ENCODE results near the gene TMEM212.
"Not testable (repeated sequence)": the region's sequence is repeated elsewhere in the genome, so short reads cannot be mapped to it uniquely, and the experiment has no call there.

Gene TMEM212

DNA sequence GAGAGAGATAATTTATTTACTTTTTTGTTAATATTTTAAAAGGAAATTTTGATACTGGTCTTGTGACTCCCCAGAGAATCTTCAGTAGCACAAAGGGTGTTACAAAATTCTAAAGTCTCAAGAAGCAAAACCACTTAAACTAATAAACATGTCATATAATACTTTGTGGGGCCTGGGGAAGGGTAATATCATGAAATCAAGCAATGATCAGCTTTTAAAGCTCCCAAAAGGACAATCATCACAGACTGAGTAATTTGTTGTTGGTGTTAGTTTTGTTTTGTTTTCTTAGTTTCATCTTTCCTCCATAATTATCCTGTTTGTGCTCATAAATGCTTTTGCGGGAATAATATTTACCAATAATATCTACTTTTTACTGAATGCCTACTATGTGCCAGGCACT, 55.0 kb downstream of the TMEM212 start:
- no peak for ATAC-seq (ENCODE audit: low read depth)
- no peaks in the 10 kb centered on the region for H3K36me3 ChIP-seq (ENCODE audit: low read depth)

DNA sequence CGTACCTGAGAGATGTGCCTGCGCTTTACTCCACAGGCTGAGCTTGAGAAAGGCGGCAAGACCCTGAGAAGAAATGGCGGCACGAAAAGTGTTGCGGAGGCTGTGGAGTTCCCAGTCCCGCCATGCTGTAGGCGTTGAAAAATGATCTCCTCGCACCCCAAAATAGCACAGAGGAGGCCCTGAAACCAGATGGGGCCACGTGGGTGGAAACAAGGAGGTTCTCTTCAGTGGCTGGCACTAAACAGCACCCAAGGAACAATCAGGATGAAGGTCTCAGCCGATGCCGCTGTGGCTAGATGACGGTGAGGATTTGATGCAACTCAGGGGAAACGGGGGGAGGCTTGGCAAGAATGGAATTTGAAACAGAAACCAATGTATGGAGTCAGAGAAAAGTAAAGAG, 57.3 kb downstream of the TMEM212 start:
- no peaks in the 10 kb centered on the region for H3K36me3 ChIP-seq (ENCODE audit: low read depth)
- H3K27ac ChIP-seq (ENCODE audit: poor library complexity, severe bottlenecking) = no peak overlapping the region
- no peak overlapping the region for H3K4me3 ChIP-seq (ENCODE audit: severe bottlenecking)
- H3K4me1 ChIP-seq (ENCODE audit: insufficient read depth, poor library complexity, severe bottlenecking) = no peaks in the 10 kb centered on the region
- TF ChIP-seq, protein P1, sequence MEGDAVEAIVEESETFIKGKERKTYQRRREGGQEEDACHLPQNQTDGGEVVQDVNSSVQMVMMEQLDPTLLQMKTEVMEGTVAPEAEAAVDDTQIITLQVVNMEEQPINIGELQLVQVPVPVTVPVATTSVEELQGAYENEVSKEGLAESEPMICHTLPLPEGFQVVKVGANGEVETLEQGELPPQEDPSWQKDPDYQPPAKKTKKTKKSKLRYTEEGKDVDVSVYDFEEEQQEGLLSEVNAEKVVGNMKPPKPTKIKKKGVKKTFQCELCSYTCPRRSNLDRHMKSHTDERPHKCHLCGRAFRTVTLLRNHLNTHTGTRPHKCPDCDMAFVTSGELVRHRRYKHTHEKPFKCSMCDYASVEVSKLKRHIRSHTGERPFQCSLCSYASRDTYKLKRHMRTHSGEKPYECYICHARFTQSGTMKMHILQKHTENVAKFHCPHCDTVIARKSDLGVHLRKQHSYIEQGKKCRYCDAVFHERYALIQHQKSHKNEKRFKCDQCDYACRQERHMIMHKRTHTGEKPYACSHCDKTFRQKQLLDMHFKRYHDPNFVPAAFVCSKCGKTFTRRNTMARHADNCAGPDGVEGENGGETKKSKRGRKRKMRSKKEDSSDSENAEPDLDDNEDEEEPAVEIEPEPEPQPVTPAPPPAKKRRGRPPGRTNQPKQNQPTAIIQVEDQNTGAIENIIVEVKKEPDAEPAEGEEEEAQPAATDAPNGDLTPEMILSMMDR (IDR thresholded peaks at IDR 0.05; ENCODE audit: poor library complexity, severe bottlenecking) = no peak
- no peak for DNase-seq (ENCODE audit: low spot score)
- ATAC-seq (ENCODE audit: low read depth) = no peak
- H3K27me3 ChIP-seq (ENCODE audit: insufficient read depth, poor library complexity, severe bottlenecking) = no peaks in the 10 kb centered on the region
- no peaks in the 10 kb centered on the region for H3K9me3 ChIP-seq (ENCODE audit: severe bottlenecking)

More for the DNA sequence above, 55.0 kb downstream of the TMEM212 start:
- Histone ChIP-seq H3K4me1 (ENCODE audit: insufficient read depth, poor library complexity, severe bottlenecking) (no peaks in the 10 kb centered on the region), H3K27me3 (ENCODE audit: insufficient read depth, poor library complexity, severe bottlenecking) (no peaks in the 10 kb centered on the region), H3K4me3 (ENCODE audit: severe bottlenecking) (no peak overlapping the region), H3K27ac (ENCODE audit: poor library complexity, severe bottlenecking) (no peak overlapping the region), H3K9me3 (ENCODE audit: severe bottlenecking) (no peaks in the 10 kb centered on the region)
- TF ChIP-seq, protein P1 (IDR thresholded peaks at IDR 0.05; ENCODE audit: poor library complexity, severe bottlenecking) = no peak
- no peak for DNase-seq (ENCODE audit: low spot score)

DNA sequence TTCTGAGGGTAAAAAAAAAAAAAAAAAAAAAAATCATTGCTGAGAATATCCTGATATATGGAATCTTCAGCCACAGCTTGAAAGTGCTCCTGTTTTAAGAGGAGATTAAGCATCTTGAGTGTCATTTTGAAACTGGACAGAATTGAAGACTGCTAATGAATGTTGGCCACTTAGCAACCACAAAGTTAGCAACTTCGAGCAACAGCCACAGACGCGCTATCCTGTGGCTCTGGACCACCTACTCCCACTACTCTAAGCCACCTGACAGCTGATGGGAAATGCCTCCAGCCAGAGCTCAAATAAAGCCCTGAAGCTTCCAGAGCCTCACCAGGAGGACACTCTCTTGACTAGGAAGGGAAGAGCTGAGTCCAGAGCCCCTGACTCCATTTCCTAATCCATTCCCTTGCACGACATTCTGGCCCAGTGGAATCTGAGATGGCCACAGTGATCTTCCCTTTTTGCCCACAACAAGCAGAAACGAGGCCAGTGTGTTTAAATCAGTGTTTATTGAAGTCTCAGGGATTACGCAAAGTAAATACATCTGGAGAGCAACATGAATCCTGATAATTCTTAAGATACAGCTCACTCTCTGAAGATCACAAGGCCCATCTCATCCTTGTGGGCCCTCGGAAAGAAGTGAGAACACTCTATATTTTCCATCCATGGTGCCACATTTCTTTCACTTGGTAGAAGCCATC, 58.6 kb downstream of the TMEM212 start:
- no peaks in the 10 kb centered on the region for H3K36me3 ChIP-seq (ENCODE audit: low read depth)
- no peaks in the 10 kb centered on the region for H3K4me1 ChIP-seq (ENCODE audit: insufficient read depth, poor library complexity, severe bottlenecking)
- H3K27me3 ChIP-seq (ENCODE audit: insufficient read depth, poor library complexity, severe bottlenecking) = no peaks in the 10 kb centered on the region
- H3K4me3 ChIP-seq (ENCODE audit: severe bottlenecking) = no peak overlapping the region
- peak; percentile 33; the same call in 1 of the 3 replicates for ATAC-seq (ENCODE audit: low read depth)
- H3K27ac ChIP-seq (ENCODE audit: poor library complexity, severe bottlenecking) = no peak overlapping the region
- TF ChIP-seq, protein P1 (IDR thresholded peaks at IDR 0.05; ENCODE audit: poor library complexity, severe bottlenecking) = no peak
- no peak for DNase-seq (ENCODE audit: low spot score)
- no peaks in the 10 kb centered on the region for H3K9me3 ChIP-seq (ENCODE audit: severe bottlenecking)

DNA sequence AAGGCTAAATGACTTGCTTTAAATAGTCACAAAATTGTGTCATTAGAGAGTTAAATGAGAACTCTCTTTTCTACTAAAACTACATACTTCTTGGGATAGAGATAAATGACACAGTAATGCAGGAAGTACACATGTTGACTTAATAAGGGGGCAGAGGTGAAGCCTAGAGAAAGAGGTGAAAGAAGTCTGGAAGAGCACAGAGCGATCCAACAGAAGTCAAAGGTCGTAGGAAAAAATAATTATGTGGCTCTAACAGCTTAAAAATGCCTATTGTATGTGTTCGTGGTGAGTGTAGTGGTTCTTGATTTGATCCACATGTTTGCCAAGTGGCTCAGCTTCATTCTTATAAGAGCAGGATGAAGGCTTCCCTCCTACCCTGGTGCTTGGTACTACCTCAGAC, 61.7 kb downstream of the TMEM212 start:
- Histone ChIP-seq H3K36me3 (ENCODE audit: low read depth) (no peaks in the 10 kb centered on the region), H3K4me1 (ENCODE audit: insufficient read depth, poor library complexity, severe bottlenecking) (no peaks in the 10 kb centered on the region), H3K4me3 (ENCODE audit: severe bottlenecking) (no peak overlapping the region), H3K27me3 (ENCODE audit: insufficient read depth, poor library complexity, severe bottlenecking) (no peaks in the 10 kb centered on the region), H3K9me3 (ENCODE audit: severe bottlenecking) (no peaks in the 10 kb centered on the region), H3K27ac (ENCODE audit: poor library complexity, severe bottlenecking) (no peak overlapping the region)
- TF ChIP-seq, protein P1 (IDR thresholded peaks at IDR 0.05; ENCODE audit: poor library complexity, severe bottlenecking) = no peak
- DNase-seq (ENCODE audit: low spot score) = no peak
- ATAC-seq (ENCODE audit: low read depth) = no peak

DNA sequence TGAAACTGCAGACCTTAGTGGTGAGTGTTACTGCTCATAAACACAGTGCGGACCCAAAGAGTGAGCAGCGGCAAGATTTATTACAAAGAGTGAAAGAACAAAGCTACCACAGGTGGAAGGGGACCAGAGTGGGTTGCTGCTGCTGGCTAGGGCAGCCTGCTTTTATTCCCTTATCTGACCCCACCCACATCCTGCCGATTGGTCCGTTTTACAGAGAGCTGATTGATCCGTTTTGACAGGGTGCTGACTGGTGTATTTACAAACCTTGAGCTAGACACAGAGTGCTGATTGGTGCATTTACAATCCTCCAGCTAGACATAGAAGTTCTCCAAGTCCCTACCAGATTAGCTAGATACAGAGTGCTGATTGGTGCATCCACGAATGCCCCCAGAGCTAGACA, 63.4 kb downstream of the TMEM212 start:
- H3K4me1 ChIP-seq (ENCODE audit: insufficient read depth, poor library complexity, severe bottlenecking); H3K9me3 ChIP-seq (ENCODE audit: severe bottlenecking); H3K27ac ChIP-seq (ENCODE audit: poor library complexity, severe bottlenecking); H3K36me3 ChIP-seq (ENCODE audit: low read depth); H3K27me3 ChIP-seq (ENCODE audit: insufficient read depth, poor library complexity, severe bottlenecking); H3K4me3 ChIP-seq (ENCODE audit: severe bottlenecking); ATAC-seq (ENCODE audit: low read depth); DNase-seq (ENCODE audit: low spot score): not testable (repeated sequence)

Data from RWPE2 (cell line).